Measurements from ENCODE around the gene ATF7.

DNA sequence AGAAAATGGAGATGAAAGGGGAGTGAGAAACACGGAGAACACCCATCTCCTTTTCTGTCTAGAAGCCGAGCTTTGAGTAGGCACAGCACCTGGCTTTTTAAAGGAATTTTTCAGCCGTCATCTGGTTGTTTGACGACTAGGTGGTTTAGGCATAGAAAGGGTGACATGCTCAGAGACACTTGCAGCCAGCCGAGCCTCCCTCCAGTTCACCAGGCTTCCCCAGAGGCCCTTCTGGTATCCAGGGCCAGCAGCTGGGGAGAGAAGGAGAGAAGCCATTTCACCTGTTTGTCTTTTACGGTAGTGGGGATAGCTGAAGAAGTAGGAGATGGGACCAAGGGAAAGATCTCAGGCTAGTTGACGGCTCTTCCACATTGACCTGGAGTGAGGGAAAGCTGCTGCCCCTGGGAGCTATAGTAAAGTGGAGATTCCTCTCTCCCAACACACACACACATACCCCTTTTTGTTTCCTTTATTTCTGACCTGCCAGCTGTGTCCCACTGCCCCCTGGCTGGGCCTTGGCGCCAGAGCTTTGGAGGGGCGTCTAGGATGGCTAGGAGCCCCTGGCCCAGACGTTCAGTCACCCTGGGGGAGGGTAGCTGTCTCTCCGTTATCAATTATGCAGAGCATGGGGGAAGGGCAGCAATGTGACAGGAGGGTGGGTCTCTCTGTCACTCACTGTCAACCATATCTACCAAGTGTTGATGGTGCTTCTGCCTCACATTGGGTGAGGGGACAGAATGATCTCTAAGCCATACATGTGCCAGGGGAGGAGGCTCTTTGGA is 132.4 kb downstream of the ATF7 start:
- TF ChIP-seq, protein P1, sequence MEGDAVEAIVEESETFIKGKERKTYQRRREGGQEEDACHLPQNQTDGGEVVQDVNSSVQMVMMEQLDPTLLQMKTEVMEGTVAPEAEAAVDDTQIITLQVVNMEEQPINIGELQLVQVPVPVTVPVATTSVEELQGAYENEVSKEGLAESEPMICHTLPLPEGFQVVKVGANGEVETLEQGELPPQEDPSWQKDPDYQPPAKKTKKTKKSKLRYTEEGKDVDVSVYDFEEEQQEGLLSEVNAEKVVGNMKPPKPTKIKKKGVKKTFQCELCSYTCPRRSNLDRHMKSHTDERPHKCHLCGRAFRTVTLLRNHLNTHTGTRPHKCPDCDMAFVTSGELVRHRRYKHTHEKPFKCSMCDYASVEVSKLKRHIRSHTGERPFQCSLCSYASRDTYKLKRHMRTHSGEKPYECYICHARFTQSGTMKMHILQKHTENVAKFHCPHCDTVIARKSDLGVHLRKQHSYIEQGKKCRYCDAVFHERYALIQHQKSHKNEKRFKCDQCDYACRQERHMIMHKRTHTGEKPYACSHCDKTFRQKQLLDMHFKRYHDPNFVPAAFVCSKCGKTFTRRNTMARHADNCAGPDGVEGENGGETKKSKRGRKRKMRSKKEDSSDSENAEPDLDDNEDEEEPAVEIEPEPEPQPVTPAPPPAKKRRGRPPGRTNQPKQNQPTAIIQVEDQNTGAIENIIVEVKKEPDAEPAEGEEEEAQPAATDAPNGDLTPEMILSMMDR (conservative IDR thresholded peaks at IDR 0.05; ENCODE audit: low read depth, low read length), result no peak
- TF ChIP-seq EZH2 (IDR thresholded peaks at IDR 0.05; ENCODE audit: borderline replicate concordance, low read depth, low read length, poor library complexity, severe bottlenecking), result no peak
